AG09309 (cell line): ENCODE data around the gene FBXO10.

Experiments used
- DNase-seq: peaks from one replicate; pipeline ENCODE4 v3.0.0-alpha.2; 2010; ENCODE audit warnings: low read depth
- H3K4me3 ChIP-seq: 2 replicates; pipeline ENCODE4 v1.5.1; 2011; ENCODE audit warnings: mild to moderate bottlenecking, low read depth, low read length, moderate library complexity; ENCODE audit not compliant: control insufficient read depth
- CTCF ChIP-seq: IDR thresholded peaks from 2 replicates; pipeline ENCODE4 v1.5.1; 2011; ENCODE audit warnings: mild to moderate bottlenecking, low read depth, low read length, inconsistent platforms; ENCODE audit not compliant: insufficient read depth, control insufficient read depth; ENCODE audit errors: missing control alignments

FBXO10 gene

DNA sequence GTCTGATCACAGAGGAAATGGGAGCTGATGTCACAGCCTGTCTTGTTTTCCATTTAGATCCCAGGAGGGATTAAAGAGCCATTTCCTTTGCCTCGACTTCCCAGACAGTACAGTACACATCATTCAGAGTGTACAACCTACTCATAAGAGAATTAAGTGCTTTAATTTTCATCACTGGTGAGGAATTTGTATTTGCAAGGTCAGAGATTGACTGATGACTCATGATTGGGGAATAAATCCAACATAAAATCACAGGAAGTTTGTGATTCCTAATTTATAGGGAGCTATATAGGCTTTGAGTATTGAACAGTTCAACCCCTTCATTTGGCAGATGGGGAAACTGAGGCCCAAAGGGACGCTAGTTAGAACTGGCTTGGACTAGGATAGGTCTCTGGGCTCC, 20.3 kb upstream of the FBXO10 start:
- no peak for TF ChIP-seq CTCF
- no peak overlapping the region for H3K4me3 ChIP-seq
- no peak for DNase-seq

- DNase-seq, result no peak
- no peak for TF ChIP-seq CTCF
- no peak overlapping the region for H3K4me3 ChIP-seq
Measured at GRCh38 chr9:37593883-37594448, 17.8 kb upstream of the FBXO10 start.

DNA sequence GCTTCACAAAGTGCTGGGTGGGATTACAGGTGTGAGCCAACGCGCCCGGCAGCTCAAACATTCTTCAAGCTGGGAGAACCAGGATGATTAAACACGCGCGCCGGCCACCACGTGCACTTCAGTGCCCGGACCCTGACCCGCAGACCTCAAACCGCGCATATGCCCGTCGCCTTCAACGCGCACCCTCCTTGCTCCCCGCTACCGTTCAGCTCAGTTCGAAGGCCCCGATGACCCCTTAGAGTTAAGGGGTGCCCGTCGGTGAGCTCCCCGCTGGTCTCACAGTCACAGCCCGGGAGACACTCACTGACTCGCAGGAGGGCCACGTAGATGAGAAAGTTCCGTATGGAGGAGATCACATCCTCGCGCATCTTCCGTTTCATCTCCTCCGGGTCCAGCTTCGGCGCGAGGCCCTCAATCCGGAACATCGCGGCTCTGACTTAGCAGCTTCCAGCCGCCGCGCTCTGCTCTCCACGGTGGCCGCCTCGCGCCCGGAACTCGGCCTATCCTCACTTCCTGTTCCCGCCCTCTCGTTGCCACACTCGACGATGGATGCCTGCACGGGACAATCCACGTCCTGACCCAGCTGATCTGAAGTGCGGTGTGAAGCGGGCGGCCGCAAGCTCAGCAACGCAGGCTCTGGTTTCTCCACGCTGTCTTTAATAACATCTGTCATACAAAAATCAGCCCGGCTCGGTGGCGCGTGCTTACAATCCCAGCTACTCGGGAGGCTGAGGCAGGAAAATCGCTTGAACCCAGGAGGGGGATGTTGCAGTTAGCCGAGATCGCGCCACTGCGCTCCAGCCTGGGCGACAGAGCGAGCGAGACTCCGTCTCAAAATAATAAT, 16.1 kb upstream of the FBXO10 start, which contains the start of gene TOMM5:
TOMM5 (minus strand) TSS at position 490 of the 844 bp plus-strand sequence; CDS start at position 425, 65 bp downstream.
- DNase-seq, result peak; percentile 68
- no peak for TF ChIP-seq CTCF
- H3K4me3 ChIP-seq, result peak within 1 kb of the TSS; percentile 88

DNA sequence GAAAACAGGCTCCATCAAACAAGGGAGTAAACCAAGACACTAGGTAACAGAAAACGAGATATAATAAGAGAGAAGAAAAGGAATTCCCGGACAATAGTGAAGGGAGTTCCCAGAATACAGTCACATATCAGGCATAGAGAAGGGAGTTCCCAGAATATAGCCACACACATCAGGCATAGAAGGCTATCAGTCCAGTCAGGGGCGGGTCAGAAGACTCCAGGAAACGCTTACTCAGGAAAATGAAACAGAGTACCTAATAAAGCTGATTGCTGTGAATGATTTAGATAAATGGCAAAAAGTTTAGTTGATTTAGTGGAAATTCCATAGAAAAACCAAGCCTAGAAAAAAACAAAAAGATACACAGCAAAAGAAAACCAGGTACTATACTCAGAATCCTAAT, 11.3 kb upstream of the FBXO10 start:
- H3K4me3 ChIP-seq, result no peak overlapping the region
- DNase-seq, result no peak
- TF ChIP-seq CTCF, result no peak

DNA sequence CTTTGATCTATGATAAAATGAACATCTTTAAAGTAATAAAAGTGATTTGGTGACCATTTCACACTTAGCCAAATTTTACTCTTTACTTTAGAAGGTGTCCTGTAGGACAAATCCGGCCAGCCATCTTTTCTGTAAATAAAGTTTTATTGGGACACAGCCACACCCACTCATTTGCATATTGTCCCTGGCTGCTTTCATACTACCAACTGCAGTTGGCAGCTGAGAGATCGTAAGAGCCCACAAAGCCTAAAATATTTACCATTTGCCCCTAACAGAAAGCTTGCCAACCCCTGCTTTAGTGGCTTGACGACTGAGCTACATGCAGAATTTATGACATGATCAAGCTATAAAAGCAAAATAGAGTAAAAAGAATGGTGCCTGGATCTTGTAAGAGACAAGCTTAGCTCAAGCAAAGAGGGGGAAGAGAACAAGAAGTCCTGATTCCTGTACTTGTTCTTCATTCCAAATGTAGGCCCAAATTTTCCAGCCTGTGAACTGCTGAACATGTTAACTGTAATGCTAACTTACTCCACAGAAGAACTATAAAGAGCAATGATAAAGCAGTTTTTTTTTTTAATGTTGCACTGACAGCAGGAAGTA, 7.4 kb upstream of the FBXO10 start:
- no peak overlapping the region for H3K4me3 ChIP-seq
- DNase-seq, result no peak
- no peak for TF ChIP-seq CTCF

DNA sequence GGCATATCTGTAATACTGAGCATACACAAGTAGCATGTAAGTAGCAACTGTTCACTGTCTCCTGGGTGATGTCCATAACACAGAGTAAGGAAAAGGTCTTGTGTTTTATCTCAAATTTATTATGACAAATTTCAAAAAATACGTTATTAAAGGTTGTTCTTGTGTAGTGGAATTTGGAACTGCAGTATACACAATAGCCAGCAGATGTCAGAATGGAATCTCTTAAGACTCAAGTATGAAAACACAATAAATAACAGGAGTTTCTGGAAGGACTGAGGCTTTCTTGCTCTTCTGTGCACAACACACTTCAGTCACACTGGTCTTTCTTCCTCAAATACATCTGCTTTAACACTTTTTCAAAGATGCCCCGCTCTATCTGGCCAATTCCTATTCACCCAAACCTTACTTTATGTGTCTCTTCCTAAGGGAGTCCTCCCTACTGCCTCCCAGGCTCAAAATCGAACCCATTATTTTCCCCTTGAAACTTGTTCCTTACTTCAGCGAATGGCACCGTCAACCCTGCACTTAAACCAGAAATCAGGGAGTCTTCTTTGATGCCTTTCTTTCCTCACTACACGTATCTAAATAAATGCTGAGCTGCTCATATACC, 6.5 kb upstream of the FBXO10 start:
- no peak overlapping the region for H3K4me3 ChIP-seq
- peak; percentile 62 for DNase-seq
- peak; percentile 65 for TF ChIP-seq CTCF
